ENCODE measurements around the gene ZSWIM5.

- no peak for TF ChIP-seq POLR2A (IDR thresholded peaks at IDR 0.05)
- TF ChIP-seq, protein P1, sequence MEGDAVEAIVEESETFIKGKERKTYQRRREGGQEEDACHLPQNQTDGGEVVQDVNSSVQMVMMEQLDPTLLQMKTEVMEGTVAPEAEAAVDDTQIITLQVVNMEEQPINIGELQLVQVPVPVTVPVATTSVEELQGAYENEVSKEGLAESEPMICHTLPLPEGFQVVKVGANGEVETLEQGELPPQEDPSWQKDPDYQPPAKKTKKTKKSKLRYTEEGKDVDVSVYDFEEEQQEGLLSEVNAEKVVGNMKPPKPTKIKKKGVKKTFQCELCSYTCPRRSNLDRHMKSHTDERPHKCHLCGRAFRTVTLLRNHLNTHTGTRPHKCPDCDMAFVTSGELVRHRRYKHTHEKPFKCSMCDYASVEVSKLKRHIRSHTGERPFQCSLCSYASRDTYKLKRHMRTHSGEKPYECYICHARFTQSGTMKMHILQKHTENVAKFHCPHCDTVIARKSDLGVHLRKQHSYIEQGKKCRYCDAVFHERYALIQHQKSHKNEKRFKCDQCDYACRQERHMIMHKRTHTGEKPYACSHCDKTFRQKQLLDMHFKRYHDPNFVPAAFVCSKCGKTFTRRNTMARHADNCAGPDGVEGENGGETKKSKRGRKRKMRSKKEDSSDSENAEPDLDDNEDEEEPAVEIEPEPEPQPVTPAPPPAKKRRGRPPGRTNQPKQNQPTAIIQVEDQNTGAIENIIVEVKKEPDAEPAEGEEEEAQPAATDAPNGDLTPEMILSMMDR (IDR thresholded peaks at IDR 0.05), result no peak
Observed at GRCh38 chr1:45155423-45155822, 51.0 kb downstream of the ZSWIM5 start.

Data from body of pancreas (tissue), 4 donors.